SIG-M5 treated with dmso at 0.1 percent for 504 hours (cell line): ENCODE data around the gene LZTFL1.

Experiments
- DNase-seq: peaks from one replicate; lab custom pipeline; 2025; ENCODE audit not compliant: unreplicated experiment; lab: John Stamatoyannopoulos, UW

LZTFL1 gene

DNA sequence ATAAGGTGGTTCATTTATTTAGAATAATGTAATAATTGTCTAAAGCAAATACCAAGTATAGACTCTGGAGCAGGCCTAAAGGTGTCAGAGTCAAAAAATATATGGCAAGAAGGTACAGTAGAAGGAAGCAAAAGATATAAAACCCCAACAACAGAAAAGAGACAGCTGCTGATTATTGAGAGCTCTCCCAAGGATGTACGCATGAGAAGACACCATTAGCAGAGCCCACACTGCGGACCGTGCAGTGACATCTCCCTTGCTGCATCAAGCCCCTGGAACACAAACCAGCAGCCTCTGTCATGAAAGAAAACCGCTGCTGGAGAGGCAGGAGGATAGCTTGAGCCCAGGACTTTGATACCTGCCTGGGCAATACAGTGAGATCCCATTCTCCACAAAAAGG lies 27.6 kb downstream of the LZTFL1 start:
- DNase-seq = no peak

DNA sequence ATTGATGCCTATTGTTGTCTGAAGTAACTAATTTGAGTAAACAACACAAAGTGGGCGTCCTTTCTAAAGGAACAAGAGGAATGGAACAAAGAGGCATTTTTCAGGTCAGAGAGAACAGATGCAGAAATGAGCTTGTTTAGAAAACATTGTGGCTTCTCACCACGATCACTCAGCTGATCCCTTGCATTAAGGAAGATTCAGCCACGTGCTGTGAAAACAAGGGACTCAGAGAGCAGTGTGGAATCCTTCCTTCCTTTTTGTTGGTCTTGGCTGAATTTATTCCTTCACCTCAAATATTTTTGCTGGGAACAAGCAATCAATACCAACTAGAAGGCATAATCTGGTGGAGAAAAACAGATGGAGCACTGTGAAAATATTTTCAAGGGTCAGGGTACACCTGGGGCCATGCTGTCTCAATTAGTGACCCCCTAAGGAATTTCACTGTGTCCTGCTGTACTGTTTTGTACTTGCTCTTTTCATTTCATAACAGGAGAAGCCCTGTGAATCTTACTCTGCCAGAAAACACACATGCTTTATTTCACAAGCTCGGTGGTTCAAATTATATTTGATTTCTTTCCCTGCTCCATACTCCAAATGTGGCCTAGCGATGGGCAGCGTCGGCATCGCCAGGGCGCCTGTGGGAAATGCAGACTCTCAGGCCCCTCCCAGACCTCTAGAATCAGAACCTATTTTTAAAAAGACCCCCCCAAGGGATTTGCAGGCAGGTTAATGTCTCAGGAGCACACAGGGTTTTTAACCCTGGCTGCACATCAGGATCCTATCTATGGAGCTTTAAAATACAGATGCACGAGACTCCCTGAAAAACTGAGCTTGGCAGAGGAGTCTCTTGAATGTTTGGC lies 34.0 kb downstream of the LZTFL1 start:
- DNase-seq = no peak

DNA sequence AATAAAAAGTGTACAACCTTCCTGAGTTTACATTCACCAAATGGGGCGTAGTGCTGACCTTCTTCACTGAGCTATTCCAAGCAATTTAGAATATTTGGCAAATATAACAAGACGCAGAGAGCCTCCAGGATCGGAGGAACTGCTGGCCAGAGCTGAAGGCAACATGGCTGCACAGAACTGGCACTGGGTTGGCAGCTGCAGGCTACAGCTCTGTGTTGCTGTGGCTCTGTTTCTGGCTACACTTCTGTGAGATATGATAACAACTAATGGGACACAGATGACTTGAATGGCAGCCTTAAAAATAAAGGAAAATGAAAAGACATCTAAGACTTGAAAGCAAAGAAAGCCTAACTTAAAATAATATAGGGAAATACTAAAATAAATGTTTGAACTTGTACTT lies 34.8 kb downstream of the LZTFL1 start:
- DNase-seq = no peak

DNA sequence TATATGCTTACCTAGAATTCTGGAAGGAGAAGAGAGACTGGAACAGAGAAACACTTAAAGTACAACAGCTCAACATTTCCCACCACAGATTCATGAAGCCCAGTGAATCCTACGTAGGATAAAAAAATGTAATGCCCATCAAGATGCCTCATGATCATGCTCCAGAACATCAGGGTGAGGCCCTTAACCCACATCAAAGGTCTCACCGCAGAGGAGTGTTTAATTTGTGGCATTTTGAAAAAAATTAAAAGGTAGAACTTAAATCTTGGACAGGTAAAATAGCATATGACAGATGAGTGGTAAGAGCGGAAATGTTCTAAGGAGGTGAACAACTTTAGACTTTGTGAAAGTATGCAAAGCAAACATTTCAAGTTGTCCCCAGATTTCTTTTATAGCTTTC lies 35.8 kb downstream of the LZTFL1 start:
- DNase-seq = no peak

DNA sequence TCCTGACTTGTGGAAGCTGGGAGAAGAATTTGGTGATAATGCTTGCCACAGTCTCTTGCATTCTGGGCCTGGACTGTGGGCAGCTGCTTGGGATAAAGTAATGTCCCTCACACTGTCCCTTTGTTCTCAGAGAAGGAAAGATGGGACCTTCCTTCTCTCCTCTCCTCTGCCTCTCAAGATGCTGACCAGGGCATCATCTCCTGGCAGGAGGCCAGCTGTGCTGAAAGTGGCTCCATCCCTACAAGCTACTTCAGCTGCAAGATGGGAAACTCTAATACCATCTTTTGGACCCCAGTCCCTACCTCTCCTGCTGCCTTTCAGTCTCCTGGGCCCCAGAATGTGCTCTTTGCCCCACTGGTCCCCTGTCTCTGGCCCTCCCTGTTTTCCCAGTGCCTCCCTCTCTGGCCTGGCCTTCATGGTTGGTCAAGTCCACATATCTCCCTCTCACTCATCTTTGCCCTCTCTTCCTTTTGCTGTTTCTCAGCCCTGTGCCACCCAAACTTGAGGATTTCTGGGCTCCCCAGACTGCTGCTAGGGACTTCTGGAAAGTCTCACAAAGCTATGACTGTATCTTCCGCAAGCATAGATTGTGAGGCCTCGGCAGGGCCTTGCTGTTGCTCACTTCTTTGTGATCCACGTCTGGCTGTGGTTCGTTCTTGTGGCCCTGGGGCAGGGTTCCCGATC lies 38.5 kb downstream of the LZTFL1 start:
- DNase-seq = no peak

DNA sequence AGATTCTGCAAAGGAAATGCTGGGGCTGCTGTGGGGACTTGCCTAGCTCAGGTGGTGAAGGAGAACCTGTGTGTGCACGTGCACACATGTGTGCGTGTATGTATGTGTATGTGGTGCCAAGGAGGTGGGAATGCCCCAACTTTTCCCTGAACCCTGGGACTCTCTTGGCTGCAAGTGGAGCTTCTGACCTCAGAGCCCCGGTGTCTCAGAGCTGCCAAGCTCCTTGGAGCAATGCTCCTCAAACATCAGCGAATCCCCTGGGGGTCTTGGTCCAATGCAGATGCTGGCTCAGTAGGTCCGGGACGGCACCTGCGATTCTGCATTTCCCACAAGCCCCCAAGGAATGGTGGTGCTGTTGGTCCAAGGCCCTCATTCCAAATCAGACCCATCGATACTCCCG lies 39.8 kb downstream of the LZTFL1 start:
- no peak for DNase-seq

DNA sequence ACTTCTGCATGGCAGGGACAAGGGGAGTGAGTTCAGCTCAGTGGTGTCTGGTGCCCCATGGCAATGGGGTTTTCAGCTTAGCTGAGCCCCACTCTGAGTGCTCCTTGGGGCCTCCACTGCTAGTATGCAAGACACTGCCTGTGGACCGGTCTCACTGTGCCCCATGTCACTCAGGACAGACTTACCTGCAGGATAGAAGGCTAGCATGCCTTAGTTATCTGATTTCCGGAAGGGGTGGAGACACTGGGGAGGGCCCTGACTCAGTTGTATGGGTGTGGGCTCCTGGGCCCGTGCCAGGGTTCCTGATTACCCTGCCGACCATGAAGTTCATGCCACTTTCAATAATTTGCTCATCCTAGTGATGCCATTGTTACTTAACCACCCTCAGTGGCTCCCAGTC lies 41.3 kb downstream of the LZTFL1 start:
- DNase-seq = no peak

DNA sequence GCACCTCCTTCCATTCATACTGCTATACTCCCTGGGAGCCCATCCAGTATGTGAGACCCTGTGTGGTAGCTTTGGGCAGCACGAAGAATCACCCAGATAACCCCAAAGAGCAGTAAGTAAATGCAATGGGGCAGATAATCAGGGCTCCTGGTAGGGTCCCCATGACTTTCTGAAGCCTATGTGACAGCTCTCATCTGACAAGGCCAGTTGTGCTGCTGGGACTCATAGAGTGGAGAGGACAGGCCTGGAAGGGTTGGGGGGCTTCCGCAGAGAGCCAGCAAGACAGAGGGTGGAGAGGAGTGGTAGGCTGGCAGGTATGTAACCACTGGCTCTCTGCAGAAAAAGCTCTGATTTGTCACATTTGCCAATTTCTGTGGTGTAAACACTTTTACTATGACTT lies 42.3 kb downstream of the LZTFL1 start:
- DNase-seq = no peak

DNA sequence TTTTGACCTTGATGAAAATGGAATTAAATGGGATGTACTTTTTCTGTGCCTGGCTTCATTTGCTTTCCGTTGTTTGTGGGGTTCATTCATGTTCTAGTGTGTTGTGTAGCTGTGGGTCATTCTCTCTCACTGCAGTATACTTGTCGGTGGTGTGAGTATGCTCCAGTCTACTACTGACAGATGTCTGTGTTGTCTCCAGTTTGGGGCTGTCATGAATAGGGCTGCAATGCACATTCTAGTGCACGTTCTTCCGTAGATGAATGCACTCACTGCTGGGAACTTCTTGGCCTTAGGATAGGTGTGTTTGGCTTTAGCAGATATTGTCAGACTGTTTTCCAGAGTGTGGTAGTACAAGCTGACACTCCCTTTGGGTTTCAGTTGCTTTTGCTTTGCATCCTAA lies 43.9 kb downstream of the LZTFL1 start:
- no peak for DNase-seq

DNA sequence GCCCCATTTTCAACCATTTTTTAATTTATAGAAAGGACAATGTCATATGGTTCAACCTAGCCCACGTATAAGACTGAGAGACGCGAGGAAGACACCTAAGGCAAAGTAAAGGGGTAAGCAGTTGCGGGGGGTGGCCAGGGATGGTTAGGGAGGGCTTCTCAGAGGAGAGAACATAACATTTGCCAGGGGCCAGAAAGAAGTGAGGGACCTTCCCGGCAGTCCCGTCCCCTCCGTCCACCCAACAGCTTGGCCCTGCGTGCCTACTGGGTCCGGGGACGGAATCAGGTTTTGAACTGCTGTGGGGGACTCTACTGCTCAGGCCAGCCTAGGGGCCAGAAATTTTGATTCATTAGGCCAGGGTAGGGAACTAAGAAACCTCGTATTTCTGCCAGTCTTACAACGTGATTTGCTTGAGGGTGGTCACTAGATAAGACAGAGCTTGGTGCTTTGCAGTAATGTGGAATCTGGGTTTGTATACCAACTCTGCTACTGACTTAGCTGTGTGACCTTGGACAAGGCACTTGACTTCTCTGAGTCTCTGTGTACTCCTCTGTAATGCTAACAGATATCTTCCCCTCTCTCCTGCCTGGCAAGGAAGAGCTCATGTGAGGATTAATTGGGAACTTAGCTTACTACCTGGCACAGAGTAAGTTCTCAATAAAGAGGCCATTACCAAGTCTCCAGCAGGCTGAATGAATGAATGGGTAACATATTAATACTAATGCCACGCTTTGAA lies 44.8 kb downstream of the LZTFL1 start:
- no peak for DNase-seq

DNA sequence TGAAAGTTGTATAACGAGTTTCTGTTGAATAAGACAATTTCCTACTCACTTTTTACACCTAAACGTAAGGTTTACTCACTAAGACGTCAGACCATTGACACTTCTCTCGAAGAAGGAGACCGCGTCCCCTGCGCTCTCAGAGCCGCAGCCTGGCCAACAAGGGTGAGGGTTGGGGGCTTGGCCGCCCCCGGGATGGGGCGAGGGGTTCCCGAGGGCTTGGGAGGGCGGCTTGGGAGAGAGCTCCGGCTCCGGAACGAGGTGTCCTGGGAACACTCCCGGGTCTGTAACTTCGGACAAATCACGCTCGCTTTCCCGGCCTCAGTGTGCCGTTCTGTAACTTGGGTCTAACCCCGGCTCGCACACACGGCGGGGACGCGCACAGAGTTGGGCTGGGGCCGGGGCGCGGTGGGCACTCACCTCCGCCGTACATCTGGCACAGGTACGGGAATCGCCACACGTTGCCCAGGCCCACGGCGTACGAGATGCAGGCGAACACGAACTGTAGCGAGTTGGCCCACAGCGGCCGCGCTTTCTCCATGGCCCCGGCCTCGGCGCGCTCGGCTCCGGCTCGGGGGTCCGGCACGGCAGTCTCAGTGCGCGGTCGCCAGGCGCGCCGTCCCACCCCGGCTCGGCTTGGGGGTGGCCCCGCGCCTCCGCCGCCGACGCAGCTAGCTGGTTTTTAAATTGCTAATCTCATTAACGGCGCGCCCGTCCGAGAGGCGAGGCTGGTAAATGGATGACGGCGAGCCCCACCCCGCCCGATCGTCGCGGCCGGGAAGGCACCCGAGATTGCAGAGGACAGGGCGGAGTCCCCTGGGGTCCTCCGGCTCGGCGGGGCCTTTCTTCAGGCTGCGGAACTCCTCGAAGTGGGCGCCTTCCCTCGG lies 45.8 kb downstream of the LZTFL1 start, which contains the start of gene SLC6A20:
SLC6A20 (minus strand) TSS at position 655 of the 884 bp plus-strand sequence; CDS start at position 538, 117 bp downstream.
- no peak for DNase-seq

DNA sequence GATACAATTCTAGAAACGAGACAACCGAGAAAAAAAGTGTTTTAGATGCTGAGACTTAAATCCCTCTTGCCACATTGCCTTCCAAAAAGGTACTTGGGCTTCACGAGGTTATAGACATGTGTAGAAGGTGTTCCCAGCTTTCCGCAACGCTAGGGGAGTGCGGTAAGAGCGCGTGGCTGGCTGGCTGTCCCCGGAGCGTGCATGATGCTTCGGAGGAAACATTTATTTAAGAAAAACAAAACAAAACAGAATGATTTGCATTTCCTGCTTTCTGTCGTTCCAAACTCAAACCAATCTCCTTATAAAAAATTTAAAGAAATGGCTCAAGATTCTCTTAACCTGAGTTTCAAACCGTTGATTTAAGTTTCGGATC lies 46.4 kb downstream of the LZTFL1 start:
- DNase-seq = no peak

DNA sequence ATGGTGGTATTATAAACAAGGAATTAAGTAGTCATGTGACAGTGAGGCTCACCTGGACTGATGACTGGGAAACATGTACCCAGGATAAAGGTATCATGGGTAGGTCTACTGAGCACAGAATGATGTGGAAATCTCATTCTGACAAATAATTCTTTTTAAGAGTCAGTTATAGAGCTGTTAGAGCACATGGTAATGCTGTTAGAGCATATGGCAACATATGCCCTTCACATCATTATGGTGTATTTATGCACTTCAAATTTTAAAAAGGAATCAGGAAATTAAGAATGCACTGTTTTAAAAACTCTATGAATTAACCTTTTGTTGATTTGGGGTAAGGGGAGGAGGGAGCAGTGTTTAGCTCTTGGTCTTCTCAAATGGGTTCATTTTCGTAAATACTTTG lies 47.3 kb downstream of the LZTFL1 start:
- no peak for DNase-seq

DNA sequence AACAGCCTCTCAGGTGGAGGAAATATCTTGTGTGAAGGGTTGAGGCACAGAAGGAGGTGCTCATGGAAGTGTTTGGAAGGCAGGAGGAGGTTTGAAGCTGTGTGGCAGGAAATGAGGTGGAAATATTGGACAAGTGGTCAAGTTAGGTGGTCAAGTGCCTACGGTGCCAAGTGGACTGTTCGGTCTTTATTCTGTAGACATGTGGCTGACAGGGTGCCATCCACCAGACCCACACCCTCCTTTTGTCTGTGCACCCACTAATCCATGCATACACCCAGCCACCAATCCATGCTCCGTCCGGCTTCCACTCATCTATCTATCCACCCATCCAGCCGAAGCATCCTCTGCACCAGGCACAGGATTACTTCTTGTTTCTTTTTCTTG lies 47.8 kb downstream of the LZTFL1 start:
- DNase-seq = no peak

DNA sequence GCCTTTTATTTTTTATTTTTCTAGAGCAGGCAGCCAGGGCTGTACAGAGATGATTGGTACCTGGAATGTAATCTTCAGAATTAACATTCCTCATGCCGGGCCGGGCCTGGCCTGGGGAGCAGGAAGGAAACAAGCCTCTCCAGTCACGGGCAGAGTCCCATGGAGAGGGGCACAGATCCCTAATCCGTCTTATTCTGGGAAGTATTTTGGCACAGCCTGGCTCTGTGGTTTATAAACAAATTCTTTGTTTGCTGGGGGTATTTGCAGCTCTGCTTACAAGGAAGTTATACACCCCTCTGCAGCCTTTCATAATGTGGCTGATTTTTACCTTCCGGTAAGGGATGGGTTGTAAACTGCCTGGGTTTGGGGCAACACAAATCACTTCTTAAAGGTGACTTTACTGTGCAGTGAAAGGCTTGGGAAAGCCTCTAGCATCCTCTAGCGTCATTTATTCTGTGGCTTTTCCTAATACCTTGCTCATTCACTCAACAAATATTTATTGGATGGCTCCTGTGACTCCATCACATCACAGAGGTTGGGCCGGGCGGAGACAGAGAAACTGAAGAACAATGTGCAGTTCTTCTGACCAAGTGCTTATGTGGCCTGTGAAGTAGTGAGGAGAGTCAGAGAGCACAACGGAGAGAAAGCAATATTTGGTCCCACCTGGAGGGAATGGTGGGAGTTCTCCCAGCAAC lies 48.3 kb downstream of the LZTFL1 start:
- DNase-seq = no peak

DNA sequence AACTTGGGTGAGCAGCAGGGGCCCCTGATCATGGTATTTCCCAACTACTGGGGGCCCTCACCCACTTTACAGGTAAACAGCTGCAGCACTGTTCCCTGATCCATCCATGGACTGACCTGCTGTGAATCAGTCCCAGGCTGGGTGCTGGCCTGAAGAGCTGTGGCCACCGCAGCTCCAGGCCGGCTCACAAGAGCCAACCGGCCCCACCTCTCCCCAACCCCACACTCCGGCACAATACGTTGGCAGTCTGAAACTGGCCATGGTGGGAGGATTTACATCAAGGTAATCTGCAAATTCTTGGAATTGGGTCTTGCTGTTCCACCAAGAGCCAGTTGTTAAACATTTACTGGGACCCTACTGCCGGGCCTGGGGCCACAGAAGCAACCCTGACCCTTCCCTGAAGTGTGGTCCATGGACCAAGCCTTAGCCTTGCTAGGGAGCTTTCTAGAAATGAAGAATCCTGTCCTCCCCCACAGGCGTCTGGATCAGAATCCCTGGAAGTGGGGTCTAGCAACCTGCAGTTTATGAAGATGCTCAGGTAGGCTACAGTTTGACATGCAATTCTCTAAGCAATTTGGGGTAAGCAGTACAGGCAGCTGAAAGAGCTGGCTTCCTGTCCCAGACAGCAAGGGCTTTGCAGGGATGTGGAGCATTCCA lies 49.3 kb downstream of the LZTFL1 start:
- no peak for DNase-seq

DNA sequence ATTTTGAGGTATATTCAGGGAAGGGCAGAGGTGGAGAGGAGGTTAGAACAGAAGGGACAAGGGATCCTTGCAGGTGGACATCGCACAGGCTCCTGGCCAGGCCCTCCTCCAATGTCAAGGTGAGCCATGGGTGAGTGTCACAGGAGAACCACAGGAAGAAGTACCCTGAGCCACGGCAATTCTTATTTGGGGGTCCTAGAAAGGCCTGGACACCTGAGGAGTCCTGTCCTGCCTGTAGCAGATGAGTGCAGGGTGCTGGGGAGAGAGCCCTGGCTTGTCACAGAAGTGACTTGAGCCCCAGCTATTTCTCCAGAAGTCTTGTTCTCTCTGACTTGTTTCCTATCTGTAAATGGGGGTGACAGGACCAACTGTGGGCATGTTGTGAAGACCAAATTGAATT lies 49.9 kb downstream of the LZTFL1 start:
- no peak for DNase-seq

DNA sequence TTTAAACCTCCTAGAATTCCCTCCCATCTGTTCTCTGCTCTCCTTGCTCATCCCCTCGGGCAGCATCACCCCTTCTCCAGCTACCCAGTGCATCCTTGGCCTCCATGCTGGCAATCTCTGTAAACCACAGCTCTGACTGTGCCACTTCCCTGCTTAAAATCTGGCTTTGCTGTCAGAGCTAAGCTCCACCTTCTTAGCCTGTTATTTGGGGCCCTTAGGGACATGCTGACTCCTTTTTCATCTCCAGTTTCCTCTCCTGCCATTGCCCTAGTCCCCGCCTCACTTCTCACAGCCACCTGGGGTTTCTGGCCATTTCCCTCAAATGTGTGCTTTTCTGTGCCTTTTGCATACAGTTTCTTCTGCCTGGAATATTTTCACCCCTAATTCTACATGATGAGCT lies 51.3 kb downstream of the LZTFL1 start:
- no peak for DNase-seq

DNA sequence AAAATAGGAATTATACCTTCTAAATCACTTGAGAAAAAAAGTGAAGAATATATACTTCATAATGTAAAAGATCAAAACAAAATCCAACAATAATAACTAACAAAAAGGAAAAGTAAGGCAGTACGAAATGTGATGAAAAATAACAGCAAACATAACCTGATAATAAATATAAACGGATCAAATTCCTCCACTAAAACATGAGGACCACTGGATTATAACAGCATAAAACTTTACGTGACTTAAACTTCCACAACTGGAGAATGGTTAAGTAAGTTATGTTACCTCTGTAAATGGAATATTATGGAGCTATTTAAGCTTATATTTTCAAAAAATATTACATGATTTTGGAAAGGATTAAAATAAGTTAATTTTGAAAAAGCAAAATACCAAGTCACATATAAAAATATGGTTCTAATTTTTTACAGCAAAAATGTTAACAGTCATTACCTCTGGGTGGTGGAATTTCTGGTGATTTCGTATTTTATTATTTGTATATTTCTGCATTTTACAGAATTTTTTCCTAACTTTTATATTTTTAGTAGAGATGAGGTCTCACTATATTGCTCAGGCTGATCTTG lies 52.6 kb downstream of the LZTFL1 start:
- DNase-seq = no peak
